Suprapubic skin (tissue), 4 donors: ENCODE data around the gene SFSWAP. TPM values are rescaled to one million over a fixed set of nuclear protein-coding genes. Genes with fewer than 3 reads are reported as not detected.
"Not testable (repeated sequence)": the region's sequence is repeated elsewhere in the genome, so short reads cannot be mapped to it uniquely, and the experiment has no call there.

Source experiments
- DNase-seq, 2 donors: peaks; one replicate each; pipeline ENCODE4 v3.0.0-alpha.2; 2019; ENCODE audit warnings: low spot score in 2 of 2
- H3K27ac ChIP-seq: fragments of 200-600 bp; sonication (generic); one replicate; pipeline ENCODE4 v1.5.1; 2019
- H3K27me3 ChIP-seq: fragments of 200-600 bp; sonication (generic); one replicate; pipeline ENCODE4 v1.5.1; 2019
- H3K36me3 ChIP-seq: fragments of 200-600 bp; sonication (generic); one replicate; pipeline ENCODE4 v1.5.1; 2019
- H3K4me1 ChIP-seq: fragments of 200-600 bp; sonication (generic); one replicate; pipeline ENCODE4 v1.5.1; 2019
- H3K4me3 ChIP-seq: fragments of 200-600 bp; sonication (generic); one replicate; pipeline ENCODE4 v1.5.1; 2019; ENCODE audit warnings: mild to moderate bottlenecking
- H3K9me3 ChIP-seq: fragments of 200-600 bp; sonication (generic); one replicate; pipeline ENCODE4 v1.5.1; 2019
- EP300 ChIP-seq: sonication (generic); formaldehyde crosslinking; IDR thresholded peaks from one replicate; pipeline ENCODE4 v1.6.1; 2017; ENCODE audit warnings: antibody characterized with exemption
- POLR2A ChIP-seq, 2 donors: fragments of 450-650 bp; IDR thresholded peaks; one replicate each; pipeline ENCODE4 v1.6.1; 2017; ENCODE audit warnings: antibody characterized with exemption in 2 of 2, mild to moderate bottlenecking in 2 of 2, moderate library complexity in 2 of 2
- POLR2AphosphoS5 ChIP-seq, 3 donors: sonication (generic); formaldehyde crosslinking; IDR thresholded peaks; one replicate each; pipeline ENCODE4 v1.6.1; 2017; ENCODE audit warnings: antibody characterized with exemption in 3 of 3
- WGBS: methylation state at CpG from one replicate; pipeline ENCODE4 v1.1.5; 2018; 5-methylcytosine and 5-hydroxymethylcytosine counted together
- total RNA-seq, 4 donors: library from RNA; depleted of rRNA; stranded (reverse); fragments of >200 nt; gene quantifications; one replicate each; pipeline ENCODE4 v1.1.0, GENCODE V29; 2016
- TF ChIP-seq, protein P1 (sequence below), 2 donors: fragments of 200-600 bp in 1 of 2; fragments of 450-650 bp in 1 of 2; sonication (generic) in 1 of 2; IDR thresholded peaks; one replicate each; pipeline ENCODE4 v1.5.1; 2016 to 2019; ENCODE audit warnings: antibody characterized with exemption in 2 of 2, mild to moderate bottlenecking in 1 of 2, moderate library complexity in 1 of 2

The SFSWAP gene
- total RNA-seq, 4 donors from 2014 or later = 41.3 to 107 (median 49.9) TPM

DNA sequence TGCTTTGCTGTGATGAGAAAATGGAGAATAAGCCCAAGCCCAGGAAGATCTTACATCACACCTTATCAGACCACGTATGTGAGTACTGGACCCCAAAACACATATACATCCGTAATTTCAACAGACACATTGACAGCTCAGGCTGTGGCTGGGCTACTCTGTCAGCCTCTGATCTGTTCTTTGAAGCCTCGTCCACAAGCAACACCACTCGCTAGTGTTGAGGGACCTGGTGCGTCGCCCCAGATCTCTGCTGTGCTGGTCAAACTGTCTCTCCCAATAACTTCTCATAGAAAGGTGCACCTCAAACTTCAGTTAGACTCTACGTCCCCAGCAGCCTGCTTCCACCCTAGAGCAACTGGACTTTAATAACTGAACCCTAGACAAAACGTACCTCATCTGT lies 10.6 kb upstream of the SFSWAP start:
- Histone ChIP-seq H3K27ac (no peak overlapping the region), H3K36me3 (no peaks in the 10 kb centered on the region), H3K4me3 (no peak overlapping the region), H3K4me1 (no peaks in the 10 kb centered on the region), H3K9me3 (peaks cover 17% of the 10 kb centered on the region), H3K27me3 (peaks cover 14% of the 10 kb centered on the region)
- DNase-seq = peak in 1 of 2 donors; percentile 9
- no peak for TF ChIP-seq EP300
- TF ChIP-seq POLR2A (IDR thresholded peaks at IDR 0.05) = no peak
- TF ChIP-seq, protein P1, sequence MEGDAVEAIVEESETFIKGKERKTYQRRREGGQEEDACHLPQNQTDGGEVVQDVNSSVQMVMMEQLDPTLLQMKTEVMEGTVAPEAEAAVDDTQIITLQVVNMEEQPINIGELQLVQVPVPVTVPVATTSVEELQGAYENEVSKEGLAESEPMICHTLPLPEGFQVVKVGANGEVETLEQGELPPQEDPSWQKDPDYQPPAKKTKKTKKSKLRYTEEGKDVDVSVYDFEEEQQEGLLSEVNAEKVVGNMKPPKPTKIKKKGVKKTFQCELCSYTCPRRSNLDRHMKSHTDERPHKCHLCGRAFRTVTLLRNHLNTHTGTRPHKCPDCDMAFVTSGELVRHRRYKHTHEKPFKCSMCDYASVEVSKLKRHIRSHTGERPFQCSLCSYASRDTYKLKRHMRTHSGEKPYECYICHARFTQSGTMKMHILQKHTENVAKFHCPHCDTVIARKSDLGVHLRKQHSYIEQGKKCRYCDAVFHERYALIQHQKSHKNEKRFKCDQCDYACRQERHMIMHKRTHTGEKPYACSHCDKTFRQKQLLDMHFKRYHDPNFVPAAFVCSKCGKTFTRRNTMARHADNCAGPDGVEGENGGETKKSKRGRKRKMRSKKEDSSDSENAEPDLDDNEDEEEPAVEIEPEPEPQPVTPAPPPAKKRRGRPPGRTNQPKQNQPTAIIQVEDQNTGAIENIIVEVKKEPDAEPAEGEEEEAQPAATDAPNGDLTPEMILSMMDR (IDR thresholded peaks at IDR 0.05) = no peak
- no peak for TF ChIP-seq POLR2AphosphoS5 (IDR thresholded peaks at IDR 0.05)
- WGBS = 88% methylated on average over 8 of the region's 8 CpGs

- Histone ChIP-seq H3K27me3 (peaks cover 4% of the 10 kb centered on the region), H3K4me1 (no peaks in the 10 kb centered on the region), H3K27ac (no peak overlapping the region), H3K36me3 (no peaks in the 10 kb centered on the region), H3K9me3 (peaks cover 17% of the 10 kb centered on the region), H3K4me3 (no peak overlapping the region)
- WGBS = no CpG with 5 or more reads among the region's 14 CpGs
- TF ChIP-seq EP300 (no peak), POLR2AphosphoS5 (IDR thresholded peaks at IDR 0.05) (no peak), POLR2A (IDR thresholded peaks at IDR 0.05) (no peak)
- TF ChIP-seq, protein P1 (IDR thresholded peaks at IDR 0.05) = no peak
- peak in 1 of 2 donors; percentile 53 for DNase-seq
Observed at GRCh38 chr12:131701705-131702572, 9.0 kb upstream of the SFSWAP start.

- 100% methylated on average over 3 of the region's 3 CpGs for WGBS
- H3K4me1 ChIP-seq = no peaks in the 10 kb centered on the region
Observed at GRCh38 chr12:131702573-131702877, 8.4 kb upstream of the SFSWAP start.

DNA sequence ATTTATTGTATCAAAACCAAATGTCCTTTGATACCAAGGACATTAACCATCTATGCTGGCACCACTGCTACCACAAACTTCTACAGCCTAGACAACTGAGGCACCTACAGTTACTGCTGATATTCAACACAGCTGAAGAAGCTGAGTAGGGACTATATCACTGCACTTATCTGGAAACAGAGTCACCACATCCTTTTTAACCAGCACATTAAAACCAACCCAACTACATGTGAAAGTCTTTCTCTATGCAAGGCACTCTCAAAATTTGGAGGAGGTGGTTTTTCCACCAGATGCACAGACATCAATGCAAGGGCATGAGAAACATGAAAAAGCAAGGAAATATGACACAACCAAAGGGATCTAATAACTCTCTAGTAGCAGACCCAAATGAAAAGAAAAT lies 7.7 kb upstream of the SFSWAP start:
- H3K36me3 ChIP-seq = no peaks in the 10 kb centered on the region
- H3K4me3 ChIP-seq = no peak overlapping the region
- H3K27me3 ChIP-seq = peaks cover 3% of the 10 kb centered on the region
- no peak for DNase-seq
- no peak for TF ChIP-seq POLR2AphosphoS5 (IDR thresholded peaks at IDR 0.05)
- TF ChIP-seq POLR2A (IDR thresholded peaks at IDR 0.05) = no peak
- TF ChIP-seq EP300 = no peak
- TF ChIP-seq, protein P1 (IDR thresholded peaks at IDR 0.05) = no peak
- no peaks in the 10 kb centered on the region for H3K4me1 ChIP-seq
- no peak overlapping the region for H3K27ac ChIP-seq
- H3K9me3 ChIP-seq = peaks cover 17% of the 10 kb centered on the region

More at GRCh38 chr12:131702573-131702877, 8.4 kb upstream of the SFSWAP start:
- TF ChIP-seq POLR2AphosphoS5 (IDR thresholded peaks at IDR 0.05) (no peak), POLR2A (IDR thresholded peaks at IDR 0.05) (no peak), EP300 (no peak)
- TF ChIP-seq, protein P1 (IDR thresholded peaks at IDR 0.05) = no peak
- peaks cover 3% of the 10 kb centered on the region for H3K27me3 ChIP-seq
- H3K36me3 ChIP-seq = no peaks in the 10 kb centered on the region
- DNase-seq = peak in 1 of 2 donors; percentile 45
- H3K4me3 ChIP-seq = no peak overlapping the region
- no peak overlapping the region for H3K27ac ChIP-seq
- H3K9me3 ChIP-seq = peaks cover 17% of the 10 kb centered on the region

- DNase-seq = no peak
- Histone ChIP-seq H3K4me1 (no peaks in the 10 kb centered on the region), H3K27me3 (no peaks in the 10 kb centered on the region), H3K4me3 (no peak overlapping the region), H3K36me3 (no peaks in the 10 kb centered on the region), H3K27ac (no peak overlapping the region), H3K9me3 (peaks cover 17% of the 10 kb centered on the region)
- TF ChIP-seq EP300 (no peak), POLR2AphosphoS5 (IDR thresholded peaks at IDR 0.05) (no peak), POLR2A (IDR thresholded peaks at IDR 0.05) (no peak)
- TF ChIP-seq, protein P1 (IDR thresholded peaks at IDR 0.05) = no peak
- 95% methylated on average over 2 of the region's 2 CpGs for WGBS
Observed at GRCh38 chr12:131704509-131704908, 6.4 kb upstream of the SFSWAP start.

GRCh38 chr12:131706709-131707108 lies 4.2 kb upstream of the SFSWAP start:
- not testable (repeated sequence) for H3K27ac ChIP-seq, H3K27me3 ChIP-seq, H3K4me1 ChIP-seq, H3K36me3 ChIP-seq, H3K4me3 ChIP-seq, DNase-seq
- 83% methylated on average over 4 of the region's 4 CpGs for WGBS
- H3K9me3 ChIP-seq = peaks cover 17% of the 10 kb centered on the region
